Common myeloid progenitor, CD34-positive (primary cell): ENCODE results near the gene SKP1. TPM values are rescaled to one million over a fixed set of nuclear protein-coding genes. Genes with fewer than 3 reads are reported as not detected.
"Not testable (repeated sequence)": the region's sequence is repeated elsewhere in the genome, so short reads cannot be mapped to it uniquely, and the experiment has no call there.

ENCODE experiments used
- CTCF ChIA-PET: fragments of 350-600 bp; sonication (Branson Sonifier 250); formaldehyde crosslinking; loops from one replicate; lab custom pipeline; 2021; ENCODE audit warnings: antibody characterized with exemption; lab: Charles Lee
- POLR2A ChIA-PET: fragments of 350-600 bp; sonication (Branson Sonifier 250); formaldehyde crosslinking; loops from one replicate; lab custom pipeline; 2021; ENCODE audit warnings: antibody characterized with exemption; lab: Charles Lee
- DNase-seq, 3 donors: peaks; one replicate each; pipeline versions ENCODE4 v3.0.0 to v3.0.0-alpha.2; 2013
- H3K27ac ChIP-seq, 2 experiments: 1 replicate in 1 of 2; 2 replicates in 1 of 2; pipeline ENCODE4 v1.7.0; 2013; ENCODE audit warnings: inconsistent platforms in 2 of 2, low read length in 2 of 2, mild to moderate bottlenecking in 2 of 2, low read depth in 1 of 2, moderate library complexity in 1 of 2; ENCODE audit not compliant: severe bottlenecking in 2 of 2, insufficient read depth in 1 of 2, poor library complexity in 1 of 2
- H3K27me3 ChIP-seq, 5 experiments: replicated peaks in 2 of 5; 1 replicate in 3 of 5; 2 replicates in 2 of 5; pipeline versions ENCODE4 v1.6.1 to v1.7.0; 2013; ENCODE audit warnings: low read length in 4 of 5, mild to moderate bottlenecking in 2 of 5, moderate library complexity in 2 of 5, inconsistent platforms in 1 of 5; ENCODE audit not compliant: insufficient read depth in 5 of 5, control insufficient read depth in 4 of 5
- H3K36me3 ChIP-seq, 4 experiments: 1 replicate in 2 of 4; 2 replicates in 2 of 4; pipeline versions ENCODE4 v1.6.1 to v1.7.0; 2013; ENCODE audit warnings: low read length in 3 of 4, control low read depth in 1 of 4, mild to moderate bottlenecking in 1 of 4; ENCODE audit not compliant: control insufficient read depth in 4 of 4, insufficient read depth in 4 of 4
- H3K4me1 ChIP-seq, 4 experiments: 1 replicate in 3 of 4; 2 replicates in 1 of 4; pipeline versions ENCODE4 v1.6.1 to v1.7.1; 2013; ENCODE audit warnings: low read length in 3 of 4, mild to moderate bottlenecking in 3 of 4, control low read depth in 1 of 4, inconsistent platforms in 1 of 4, moderate library complexity in 1 of 4; ENCODE audit not compliant: control insufficient read depth in 4 of 4, insufficient read depth in 4 of 4; ENCODE audit errors: control extremely low read depth in 1 of 4
- H3K4me3 ChIP-seq, 7 experiments: 1 replicate in 4 of 7; 2 replicates in 3 of 7; pipeline versions ENCODE4 v1.5.1 to v1.7.0; 2013; ENCODE audit warnings: mild to moderate bottlenecking in 7 of 7, low read length in 6 of 7, moderate library complexity in 6 of 7, inconsistent platforms in 2 of 7, low read depth in 2 of 7, control low read depth in 1 of 7; ENCODE audit not compliant: insufficient read depth in 4 of 7, control insufficient read depth in 1 of 7; ENCODE audit errors: extremely low read depth in 1 of 7
- H3K9me3 ChIP-seq, 5 experiments: 1 replicate in 4 of 5; 2 replicates in 1 of 5; pipeline versions ENCODE4 v1.6.1 to v1.7.1; 2013; ENCODE audit warnings: low read length in 4 of 5, mild to moderate bottlenecking in 2 of 5, inconsistent platforms in 1 of 5, low read depth in 1 of 5, moderate library complexity in 1 of 5; ENCODE audit not compliant: control insufficient read depth in 4 of 5, insufficient read depth in 2 of 5; ENCODE audit errors: control extremely low read depth in 1 of 5
- WGBS: methylation state at CpG from one replicate; pipeline ENCODE4 v1.1.5; 2013; ENCODE audit not compliant: insufficient coverage; 5-methylcytosine and 5-hydroxymethylcytosine counted together
- polyA plus RNA-seq: library from polyadenylated mRNA; unstranded; fragments of 120-200 nt; gene quantifications from one replicate; pipeline ENCODE4 v1.2.1, GENCODE V29; 2013

Gene SKP1
- polyA plus RNA-seq = 444 TPM

DNA sequence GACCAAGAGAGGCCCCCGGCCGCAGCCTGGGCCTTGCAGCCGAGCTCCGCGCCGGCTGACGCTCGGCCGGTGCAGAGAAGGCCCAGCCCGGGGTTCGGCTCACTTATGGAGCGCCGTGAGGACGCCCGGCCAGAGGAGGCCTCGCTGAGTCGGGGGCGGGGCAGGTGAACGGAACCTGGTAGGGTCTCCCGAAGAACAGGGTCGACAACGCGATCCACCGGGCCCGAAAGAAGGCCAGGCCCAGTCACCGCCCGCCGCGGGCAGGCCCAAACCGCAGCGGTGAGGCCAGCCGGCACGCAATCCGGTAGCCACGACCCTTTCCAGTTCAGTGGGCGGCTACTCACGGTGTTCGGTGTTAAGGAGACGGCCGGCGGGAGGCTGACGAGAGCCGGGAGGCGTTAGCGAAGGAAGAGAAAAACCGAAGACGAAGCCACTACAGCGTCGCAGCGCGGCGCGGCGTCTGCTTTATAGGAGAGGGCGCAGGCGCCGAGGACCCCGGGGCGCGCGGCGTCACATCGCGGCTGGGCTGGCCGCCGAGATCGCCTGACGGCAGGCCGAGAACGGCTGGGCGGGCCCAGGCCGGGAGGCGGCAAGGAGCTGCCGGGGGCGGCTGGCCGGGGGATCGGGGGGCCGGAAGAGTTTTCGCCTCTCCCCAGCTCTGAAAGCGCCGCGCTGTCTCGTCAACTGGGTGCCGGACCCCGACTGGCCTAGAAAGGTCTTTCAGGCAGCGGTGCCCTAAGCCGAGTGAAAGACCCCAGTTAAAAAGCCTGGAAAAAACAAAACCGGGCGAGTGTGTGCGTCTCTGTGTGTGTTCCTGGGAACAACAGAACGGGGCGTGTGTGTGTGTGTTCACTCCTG is at the start of gene SKP1:
TSS of gene SKP1 (minus strand) at position 440 of the 858 bp plus-strand sequence. CDS start 2,928 bp downstream, outside the sequence.
- no peaks in the 10 kb centered on the region for H3K27me3 ChIP-seq
- no peaks in the 10 kb centered on the region for H3K9me3 ChIP-seq
- H3K36me3 ChIP-seq = peaks cover 4 to 14% (median 7%) of the 10 kb centered on the region in 4 experiments
- WGBS = under 1% methylated on average over 81 of the region's 92 CpGs
- POLR2A ChIA-PET = interaction anchor here (0.5 to 1.5 kb wide), 12 partner anchors 15 to 1246 kb away, joined by 3 to 10 read pairs (median 4); partner anchors contain the start of gene DDX46
- peaks cover 18 to 25% (median 20%) of the 10 kb centered on the region in 4 experiments for H3K4me1 ChIP-seq
- DNase-seq = peak; percentile 86 to 92 (median 91)
- peak within 1 kb of the TSS; percentile 71 to 99 (median 91) for H3K4me3 ChIP-seq
- CTCF ChIA-PET = interaction anchor here (0.9 to 2.1 kb wide), 7 partner anchors 10 to 410 kb away, joined by 4 to 7 read pairs (median 7); no protein-coding TSS in a partner anchor
- H3K27ac ChIP-seq = peak within 1 kb of the TSS; percentile 99 to 100

GRCh38 chr5:134225780-134226440 is 49.2 kb upstream of the SKP1 start, which contains the start of gene PPP2CA:
TSS of gene PPP2CA (minus strand) at chr5:134226073. CDS start at chr5:134225861, 212 bp downstream.
- H3K36me3 ChIP-seq = peaks cover 0 to 8% (median under 1%) of the 10 kb centered on the region in 4 experiments
- DNase-seq = peak; percentile 98 to 99 (median 99)
- ChIA-PET POLR2A (interaction anchor here (0.6 to 1.9 kb wide), 6 partner anchors 14 to 401 kb away, joined by 3 to 12 read pairs (median 4); no protein-coding TSS in a partner anchor), CTCF (interaction anchor here (1.0 to 3.2 kb wide), 8 partner anchors 11 to 64 kb away, joined by 3 to 19 read pairs (median 7); no protein-coding TSS in a partner anchor)
- no peaks in the 10 kb centered on the region for H3K27me3 ChIP-seq
- peak within 1 kb of the TSS; percentile 95 to 100 (median 98) for H3K4me3 ChIP-seq
- H3K27ac ChIP-seq = peak within 1 kb of the TSS; percentile 99 to 100
- H3K4me1 ChIP-seq = peaks cover 25 to 44% (median 33%) of the 10 kb centered on the region in 4 experiments
- WGBS = 0% methylated on average over 56 of the region's 73 CpGs
- H3K9me3 ChIP-seq = no peaks in the 10 kb centered on the region

DNA sequence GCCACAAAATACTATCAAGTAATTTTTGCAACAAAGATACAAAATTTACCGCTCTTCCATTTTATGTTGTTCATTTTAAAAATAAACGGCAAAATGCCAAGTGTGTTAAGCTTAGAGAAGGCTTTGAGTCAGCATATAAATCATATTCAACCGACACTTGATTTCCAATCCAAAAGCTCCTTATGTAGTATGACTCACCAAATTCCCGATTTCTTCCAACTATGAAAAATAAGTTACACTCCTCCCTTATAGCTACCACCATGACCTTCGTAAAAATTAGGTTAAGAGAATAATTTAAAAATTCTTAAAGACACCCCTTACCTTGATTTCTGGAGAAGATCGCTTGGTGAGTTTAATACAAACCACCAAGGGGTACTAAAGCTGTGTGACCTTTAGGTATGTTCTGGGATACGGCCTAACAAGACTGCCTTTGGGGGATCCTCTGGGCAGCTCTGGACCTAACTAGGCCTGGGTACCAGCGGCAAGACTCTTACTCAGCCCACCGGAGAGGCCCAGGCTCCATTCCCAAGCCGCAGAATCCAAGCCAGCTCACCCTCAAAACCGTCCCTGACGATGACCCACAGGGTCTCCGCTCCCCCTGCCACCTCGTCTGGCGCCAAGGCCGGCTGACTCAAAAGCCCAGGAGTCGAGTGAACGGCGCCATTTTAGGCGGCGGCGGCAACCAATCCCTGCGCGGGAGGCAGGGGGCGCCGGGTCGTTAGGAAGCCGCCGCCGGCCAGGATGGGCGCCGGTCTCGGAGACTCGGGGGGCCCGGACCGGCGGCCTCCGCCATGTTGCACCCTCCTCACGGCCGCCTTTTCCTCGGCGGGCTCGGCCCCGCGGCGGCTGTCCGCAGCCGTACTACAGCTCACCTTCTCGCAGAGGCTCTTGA is 48.4 kb upstream of the SKP1 start:
- DNase-seq = peak; percentile 74 to 82 (median 74)
- no peaks in the 10 kb centered on the region for H3K27me3 ChIP-seq
- 0% methylated on average over 44 of the region's 49 CpGs for WGBS
- H3K27ac ChIP-seq = peak overlapping the region; percentile 99 to 100
- POLR2A ChIA-PET = interaction anchor here (0.6 to 1.9 kb wide), 7 partner anchors 15 to 401 kb away, joined by 3 to 12 read pairs (median 4); partner anchors contain the start of gene SKP1
- H3K4me3 ChIP-seq = peak overlapping the region; percentile 95 to 100 (median 98)
- peaks cover 25 to 44% (median 33%) of the 10 kb centered on the region in 4 experiments for H3K4me1 ChIP-seq
- H3K36me3 ChIP-seq = peaks cover 0 to 15% (median 4%) of the 10 kb centered on the region in 4 experiments
- H3K9me3 ChIP-seq = no peaks in the 10 kb centered on the region
- CTCF ChIA-PET = interaction anchor here (1.0 to 3.2 kb wide), 9 partner anchors 11 to 65 kb away, joined by 3 to 19 read pairs (median 7); no protein-coding TSS in a partner anchor

DNA sequence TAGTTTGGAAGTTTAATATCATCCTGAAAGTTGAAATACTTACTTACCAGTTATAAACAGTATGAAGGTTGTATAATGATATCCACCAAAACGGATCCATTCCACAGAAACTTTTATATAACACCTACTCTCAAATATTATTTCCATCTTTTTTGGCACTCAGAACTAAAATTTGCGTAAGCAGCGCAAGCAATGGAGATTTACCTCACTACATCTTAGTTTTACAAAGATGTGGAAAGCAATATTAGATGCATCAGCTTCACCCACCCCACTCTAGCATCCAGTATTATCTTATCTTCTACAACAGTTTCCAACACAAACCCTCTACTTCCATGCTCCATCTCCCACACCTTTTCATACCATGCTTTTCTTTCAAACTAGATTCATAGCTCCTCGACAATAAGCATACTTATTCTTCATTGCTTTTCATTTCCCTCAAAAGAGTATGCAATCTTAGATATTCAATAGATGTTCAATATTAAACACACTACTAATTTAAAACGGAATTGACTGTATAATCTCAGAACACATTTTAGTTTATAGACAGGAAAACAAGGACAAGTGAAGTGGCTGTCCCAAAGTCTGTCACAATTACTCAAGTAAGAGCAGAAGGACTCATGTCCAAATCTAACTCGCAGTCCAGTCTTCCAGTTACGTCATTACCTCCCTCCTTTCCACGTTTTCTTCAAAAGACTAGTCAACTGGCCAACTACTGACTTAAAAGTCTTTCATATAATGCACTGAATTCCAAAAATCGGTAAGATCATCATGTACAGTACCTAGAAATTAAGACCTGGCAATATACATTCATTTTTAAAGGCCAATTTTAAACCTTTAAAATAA is 46.9 kb upstream of the SKP1 start:
- 60% methylated on average over 5 of the region's 9 CpGs for WGBS
- Histone ChIP-seq H3K9me3 (no peaks in the 10 kb centered on the region), H3K36me3 (peaks cover 5 to 23% (median 6%) of the 10 kb centered on the region in 4 experiments), H3K27me3 (no peaks in the 10 kb centered on the region), H3K27ac (peak overlapping the region in 1 of 2 experiments; percentile 100), H3K4me1 (peaks cover 25 to 47% (median 33%) of the 10 kb centered on the region in 4 experiments), H3K4me3 (peak overlapping the region in 6 of 7 experiments; percentile 95 to 100 (median 98))
- ChIA-PET POLR2A (interaction anchor here (0.6 to 1.8 kb wide), 3 partner anchors 14 to 203 kb away, joined by 3 to 10 read pairs (median 4); partner anchors contain the start of gene SKP1), CTCF (interaction anchor here (0.9 to 3.2 kb wide), 5 partner anchors 10 to 41 kb away, joined by 3 to 16 read pairs (median 9); no protein-coding TSS in a partner anchor)
- no peak for DNase-seq

DNA sequence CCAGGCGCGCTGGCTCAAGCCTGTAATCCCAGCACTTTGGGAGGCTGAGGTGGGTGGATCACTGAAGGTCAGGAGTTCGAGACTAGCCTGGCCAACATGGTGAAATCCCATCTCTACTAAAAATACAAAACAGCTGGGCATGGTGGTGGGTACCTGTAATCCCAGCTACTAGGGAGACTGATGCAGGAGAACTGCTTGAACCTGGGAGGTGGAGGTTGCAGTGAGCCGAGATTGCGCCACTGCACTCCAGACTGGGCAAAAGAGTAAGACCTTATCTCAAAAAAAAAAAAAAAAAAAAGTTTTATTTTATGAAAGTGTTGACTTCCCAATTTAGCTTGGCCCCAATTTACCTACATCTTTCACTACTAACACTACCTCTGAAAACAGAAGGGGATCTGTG is 44.9 kb upstream of the SKP1 start:
- peak overlapping the region in 2 of 7 experiments; percentile 15 to 25 for H3K4me3 ChIP-seq
- not testable (repeated sequence) for H3K27me3 ChIP-seq, H3K9me3 ChIP-seq, DNase-seq
- H3K4me1 ChIP-seq = peaks cover 21 to 36% (median 28%) of the 10 kb centered on the region in 4 experiments
- peaks cover 6 to 27% (median 9%) of the 10 kb centered on the region in 4 experiments for H3K36me3 ChIP-seq
- no CpG with 5 or more reads among the region's 5 CpGs for WGBS
- H3K27ac ChIP-seq = peak overlapping the region in 1 of 2 experiments; percentile 12
- ChIA-PET POLR2A (interaction anchor here (1.8 kb wide), 2 partner anchors 12 to 45 kb away, joined by 4 to 10 read pairs; partner anchors contain the start of gene SKP1), CTCF (interaction anchor here (1.0 to 3.0 kb wide), 4 partner anchors 8 to 67 kb away, joined by 3 to 10 read pairs (median 6); no protein-coding TSS in a partner anchor)
